Fibroblast of the aortic adventitia (primary cell): Measurements from ENCODE around the gene BCL11A. TPM values are rescaled to one million over a fixed set of nuclear protein-coding genes. Genes with fewer than 3 reads are reported as not detected.

Source experiments
- DNase-seq: peaks from one replicate; pipeline ENCODE4 v3.0.0-alpha.2; 2010; ENCODE audit warnings: low read depth
- H3K4me3 ChIP-seq: 2 replicates; pipeline ENCODE4 v1.5.1; 2011; ENCODE audit warnings: low read depth, mild to moderate bottlenecking, control low read depth, low read length, moderate library complexity
- CTCF ChIP-seq: IDR thresholded peaks from 2 replicates; pipeline ENCODE4 v1.5.1; 2011; ENCODE audit warnings: mild to moderate bottlenecking, low read length, control low read depth, inconsistent platforms; ENCODE audit not compliant: insufficient read depth
- total RNA-seq: library from RNA; depleted of rRNA; stranded (reverse); fragments of >200 nt; gene quantifications from 2 replicates; pipeline ENCODE4 v1.2.3, GENCODE V29; 2012; ENCODE audit warnings: low replicate concordance

The BCL11A gene
- total RNA-seq, 1 donor: 0.09 TPM

GRCh38 chr2:60505240-60505879 is 48.1 kb downstream of the BCL11A start:
- H3K4me3 ChIP-seq: no peak overlapping the region
- DNase-seq: no peak
- TF ChIP-seq CTCF: no peak

DNA sequence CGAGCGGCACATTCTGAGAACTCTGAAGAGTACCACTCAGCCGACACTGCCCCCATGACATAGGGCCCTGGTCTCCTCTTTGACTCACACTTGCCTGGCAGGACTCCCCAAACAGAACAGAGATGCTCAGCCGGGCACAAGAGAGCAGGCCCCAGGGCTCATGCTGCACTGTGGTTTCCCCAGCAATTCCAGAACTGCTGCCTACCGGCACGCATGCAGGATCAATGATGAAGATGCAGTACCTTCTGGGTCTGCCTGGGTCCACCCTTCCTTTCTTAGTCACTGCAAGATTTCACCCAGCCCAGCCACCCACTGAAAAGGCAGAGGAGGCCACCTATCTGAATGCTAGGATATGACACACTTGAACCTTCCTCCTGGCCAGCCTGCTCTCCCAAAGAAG is 49.4 kb downstream of the BCL11A start:
- H3K4me3 ChIP-seq: no peak overlapping the region
- no peak for TF ChIP-seq CTCF
- no peak for DNase-seq

GRCh38 chr2:60502144-60502543 is 51.3 kb downstream of the BCL11A start:
- DNase-seq: no peak
- no peak overlapping the region for H3K4me3 ChIP-seq
- TF ChIP-seq CTCF: no peak

- H3K4me3 ChIP-seq: no peak overlapping the region
- DNase-seq: no peak
- no peak for TF ChIP-seq CTCF
These were observed 52.6 kb downstream of the BCL11A start for GRCh38 chr2:60500861-60501260.

- DNase-seq: no peak
- H3K4me3 ChIP-seq: no peak overlapping the region
- no peak for TF ChIP-seq CTCF
These were observed 53.7 kb downstream of the BCL11A start for GRCh38 chr2:60499651-60500265.

DNA sequence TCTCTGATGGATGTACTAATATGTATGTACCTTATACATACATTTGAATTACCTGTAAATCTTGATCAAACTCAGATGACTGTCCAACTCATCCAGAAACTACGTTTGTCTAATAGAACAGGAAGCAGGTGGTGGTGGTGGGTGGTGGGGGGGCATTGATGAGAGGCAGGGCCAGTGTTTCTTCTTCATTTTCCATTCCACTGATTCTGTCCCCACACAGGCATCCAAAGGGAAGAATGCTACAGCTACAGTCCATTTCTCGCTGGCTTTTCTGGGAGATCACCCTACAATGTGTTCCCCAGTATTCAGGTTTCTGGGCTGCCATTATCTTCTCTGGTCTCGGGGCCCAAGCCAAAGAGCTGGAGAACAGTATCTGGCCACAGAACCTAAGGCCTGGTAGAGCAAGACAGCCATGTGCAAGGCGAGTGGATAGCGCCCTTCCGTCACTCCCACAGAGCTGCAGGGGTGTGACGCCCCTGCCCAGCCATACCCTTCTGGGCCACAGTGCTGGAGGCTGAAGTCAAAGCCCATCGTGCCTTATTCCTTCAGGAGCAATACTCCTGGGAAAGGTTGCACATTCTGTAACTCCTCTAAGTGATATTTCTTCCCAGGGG is 54.5 kb downstream of the BCL11A start:
- no peak for TF ChIP-seq CTCF
- no peak for DNase-seq
- no peak overlapping the region for H3K4me3 ChIP-seq
